Colon (tissue), 2 donors: ENCODE measurements around the gene USP6NL.

ENCODE experiments used
- FAIRE-seq: peaks from 2 replicates; lab custom pipeline; 2012; peaks lifted over from hg19 to GRCh38; lab: Jason Lieb, UNC
- donor health status: control.
- donor health status: control.

The USP6NL gene

DNA sequence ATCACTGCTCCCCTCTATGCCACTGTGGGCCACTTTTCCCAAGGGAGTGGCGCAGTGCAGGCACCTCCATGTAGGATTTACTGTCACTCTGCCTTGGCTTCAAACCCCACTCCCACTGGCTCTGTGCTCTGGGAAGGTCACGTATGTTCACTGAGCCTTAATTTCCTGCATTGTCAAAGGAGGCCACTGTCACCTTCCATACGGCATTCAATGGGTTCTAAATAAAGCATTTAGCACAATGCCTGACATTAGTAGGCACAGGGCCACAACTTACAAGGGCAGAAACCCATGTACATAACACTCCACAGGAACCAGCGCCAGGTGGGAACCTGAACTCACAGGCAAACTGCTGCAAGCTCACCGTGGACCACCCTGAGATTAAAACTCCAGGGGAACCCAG lies 196.4 kb downstream of the USP6NL start:
- FAIRE-seq: no peak

DNA sequence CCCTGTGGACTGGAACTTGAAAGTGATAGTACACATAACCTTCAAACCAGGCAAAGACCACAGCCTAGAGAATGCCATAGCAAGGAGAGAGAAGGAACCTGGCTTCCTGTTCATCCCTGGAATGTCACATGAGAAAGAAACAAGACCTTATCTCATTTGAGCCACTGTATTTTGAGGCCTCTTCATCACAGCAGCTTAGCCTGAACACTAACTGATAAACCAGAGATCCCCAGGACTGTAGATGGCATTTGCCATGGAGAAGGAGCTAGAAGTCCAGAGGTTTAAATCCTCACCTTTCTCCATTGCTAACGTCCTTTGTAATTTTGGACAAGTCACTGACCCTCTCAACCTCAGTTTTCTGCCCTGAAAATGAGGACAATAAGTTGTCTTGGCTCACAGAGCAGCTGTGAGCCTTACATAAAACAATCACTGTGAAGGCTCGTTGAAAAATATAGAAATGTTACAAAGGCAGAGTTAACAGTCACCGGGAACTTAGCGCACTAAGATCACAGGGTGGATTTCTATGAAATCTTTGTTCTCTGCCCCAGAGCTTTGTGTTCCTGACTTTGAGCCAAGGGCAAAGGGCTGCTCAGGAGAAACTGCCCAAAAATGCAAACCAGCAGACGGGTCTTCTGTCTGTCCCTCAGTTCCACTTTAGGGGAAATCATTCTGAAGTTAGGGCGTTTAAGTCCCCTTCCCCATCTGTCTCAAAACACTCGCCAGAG lies 197.0 kb downstream of the USP6NL start:
- FAIRE-seq: no peak

DNA sequence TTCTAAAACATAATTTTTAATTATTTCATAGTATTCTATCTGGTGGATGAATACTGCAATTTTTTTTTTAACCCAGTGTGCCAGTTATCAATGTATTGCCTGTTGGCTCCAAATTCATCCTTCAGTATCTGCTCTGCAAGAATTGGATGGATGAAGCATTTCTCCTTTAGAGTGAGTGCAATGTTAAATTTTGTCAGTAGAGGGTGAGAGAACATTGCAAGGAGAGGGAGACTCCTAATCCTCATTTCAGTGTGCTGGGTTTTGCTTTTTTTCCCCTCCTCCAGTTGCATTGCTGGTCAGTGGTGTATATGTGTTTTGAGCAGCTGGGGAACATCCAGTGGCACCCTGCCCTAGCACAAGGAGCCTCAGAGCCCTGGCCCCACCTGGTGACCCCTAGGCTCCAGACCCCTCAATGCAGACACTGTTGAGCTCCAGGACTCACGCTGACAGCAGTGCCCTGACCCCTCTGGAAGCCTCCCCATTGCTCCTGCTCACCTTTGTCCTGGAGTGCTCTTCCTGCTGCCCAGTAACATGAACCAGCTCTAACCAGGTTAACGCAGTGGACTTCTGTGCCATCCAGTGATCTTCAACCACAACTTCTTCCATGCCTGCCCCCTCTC lies 199.4 kb downstream of the USP6NL start:
- FAIRE-seq: no peak

DNA sequence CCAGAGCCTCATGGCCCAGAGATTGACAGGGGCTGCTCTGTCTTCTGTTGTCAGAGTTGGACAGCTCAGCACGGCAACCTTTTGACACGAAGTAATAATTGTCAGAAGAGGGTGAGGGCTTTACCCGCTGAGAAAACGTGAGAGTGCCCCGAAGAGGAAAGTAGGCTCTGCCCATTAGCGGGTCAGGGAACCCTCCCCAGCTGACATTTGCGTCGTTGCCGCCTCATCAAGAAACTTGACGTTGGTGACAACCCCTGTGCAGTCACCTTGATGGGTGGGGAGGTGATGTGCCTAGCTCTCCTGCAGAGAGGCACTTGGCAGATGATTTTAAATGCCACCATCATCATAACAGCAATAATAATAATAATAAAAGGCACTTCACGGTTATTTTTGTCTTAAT lies 202.1 kb downstream of the USP6NL start:
- no peak for FAIRE-seq

DNA sequence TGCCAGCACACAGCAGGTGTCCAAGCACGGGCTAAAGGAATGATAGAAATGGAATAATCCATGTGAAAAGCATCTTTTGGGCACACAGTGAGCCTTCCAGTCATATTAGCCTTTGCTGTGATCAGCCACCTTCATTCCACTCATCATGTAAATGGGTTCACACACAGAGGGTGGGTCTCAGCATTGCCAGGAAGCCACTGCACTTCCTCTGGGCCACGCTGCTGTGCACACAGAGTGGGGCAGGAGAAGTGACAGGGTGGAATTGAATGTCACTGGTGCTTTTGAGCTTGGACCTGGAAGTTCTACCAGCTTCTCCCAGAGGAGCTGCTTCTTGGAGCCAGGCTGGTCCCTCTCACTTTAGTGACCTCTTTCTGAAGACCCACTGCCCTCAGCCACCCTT lies 203.5 kb downstream of the USP6NL start:
- no peak for FAIRE-seq

DNA sequence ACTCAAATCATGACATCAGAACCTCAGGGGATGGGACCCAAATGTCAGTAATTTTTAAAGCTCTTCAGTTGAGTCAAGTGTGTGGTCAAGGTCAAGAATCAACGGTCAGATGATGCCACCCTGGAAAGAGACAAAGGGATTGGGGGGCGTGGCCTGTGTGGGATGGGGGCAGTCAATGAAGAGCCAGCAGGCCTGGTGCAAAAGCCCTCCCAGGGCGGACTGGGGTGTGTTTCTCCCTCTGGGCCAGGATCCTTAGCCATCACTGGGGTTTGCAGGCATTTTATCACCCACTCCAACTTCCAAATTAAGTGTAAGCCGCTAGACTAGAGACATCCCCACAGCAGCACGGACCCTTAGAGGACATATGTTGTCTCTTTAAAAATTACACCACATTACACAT lies 204.7 kb downstream of the USP6NL start:
- no peak for FAIRE-seq

DNA sequence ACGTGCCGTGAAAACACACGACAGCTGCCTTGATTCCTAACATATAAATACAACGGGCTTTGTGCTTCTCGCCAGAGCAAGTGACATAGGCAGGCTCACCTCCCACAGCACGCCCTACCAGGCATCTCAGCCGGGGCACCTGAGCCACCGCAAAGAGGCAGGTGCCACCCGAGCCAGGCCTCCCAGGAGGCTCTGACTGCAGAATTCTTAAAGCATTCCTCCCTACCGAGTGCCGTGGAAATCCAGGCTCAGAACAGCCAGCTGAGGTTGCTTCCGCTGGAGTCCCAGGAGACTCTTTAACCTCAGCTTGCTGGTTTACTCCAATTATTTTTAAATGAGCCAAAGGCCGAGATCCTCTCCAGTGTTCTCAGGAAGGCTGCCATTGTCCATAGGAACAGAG lies 206.5 kb downstream of the USP6NL start:
- no peak for FAIRE-seq
